Measurements from ENCODE around the gene HGFAC. TPM values are rescaled to one million over a fixed set of nuclear protein-coding genes. Genes with fewer than 3 reads are reported as not detected.

HGFAC gene
- polyA plus RNA-seq, 1 of the 3 experiments (the other 2 are of a cell fraction), result 0.43 TPM

- H3K27ac ChIP-seq (ENCODE audit: low read depth in 2 of 2, low read length in 1 of 2), result no peak overlapping the region
Observed at GRCh38 chr4:3464349-3464905, 22.7 kb downstream of the HGFAC start.

More at GRCh38 chr4:3464349-3464905, 22.7 kb downstream of the HGFAC start:
- no peak overlapping the region for H3K4me3 ChIP-seq (ENCODE audit: low read depth in 2 of 2, low read length in 1 of 2)
- POLR2A ChIA-PET, result no interaction called here
- H3K27me3 ChIP-seq (ENCODE audit: insufficient read depth), result no peaks in the 10 kb centered on the region; the same call in 1 of the 2 replicates
- no peaks in the 10 kb centered on the region; a peak in 1 of 4 replicates for H3K4me1 ChIP-seq (ENCODE audit: control insufficient read depth in 1 of 2, insufficient read depth in 2 of 2, low read depth in 1 of 2, low read length in 1 of 2)
- H4K20me1 ChIP-seq (ENCODE audit: insufficient read depth), result no peaks in the 10 kb centered on the region
- no peaks in the 10 kb centered on the region for H3K9me3 ChIP-seq
- CTCF ChIA-PET, result interaction anchor here (1.0 to 2.0 kb wide), 2 partner anchors 15 to 118 kb away, joined by 3 to 9 read pairs; no protein-coding TSS in a partner anchor
- no peak overlapping the region for H2AFZ ChIP-seq (ENCODE audit: low read depth)
- H3K9me2 ChIP-seq, result no peaks in the 10 kb centered on the region
- no peak overlapping the region for H3K4me2 ChIP-seq
- H3F3A ChIP-seq (replicated peaks; ENCODE audit: insufficient read depth), result peaks cover 7% of the 10 kb centered on the region
- H3K9ac ChIP-seq, result no peak overlapping the region
- TF ChIP-seq ELF1 (IDR thresholded peaks at IDR 0.05), result no peak
- TF ChIP-seq EZH2phosphoT487 (IDR thresholded peaks at IDR 0.05; ENCODE audit: borderline replicate concordance, low read depth), result no peak
- no peak for TF ChIP-seq GABPA (IDR thresholded peaks at IDR 0.05; ENCODE audit: low read depth)
- TF ChIP-seq RAD21 (IDR thresholded peaks at IDR 0.05; ENCODE audit: low read length), result no peak
- TF ChIP-seq YY1 (IDR thresholded peaks at IDR 0.05; ENCODE audit: low read depth), result no peak
- no peak for TF ChIP-seq MEF2A (IDR thresholded peaks at IDR 0.05; ENCODE audit: borderline replicate concordance, low read depth)
- TF ChIP-seq USF2 (IDR thresholded peaks at IDR 0.05; ENCODE audit: borderline replicate concordance, low read depth, low read length), result no peak
- no peak for TF ChIP-seq POLR2AphosphoS5 (IDR thresholded peaks at IDR 0.05; ENCODE audit: low read depth, low read length)
- no peak for TF ChIP-seq RFX5 (IDR thresholded peaks at IDR 0.05; ENCODE audit: low read length)
- no peak for TF ChIP-seq PBX3 (IDR thresholded peaks at IDR 0.05)
- TF ChIP-seq USF1 (IDR thresholded peaks at IDR 0.05; ENCODE audit: borderline replicate concordance, low read depth), result no peak
- no peak for TF ChIP-seq JUND (IDR thresholded peaks at IDR 0.05)
- no peak for TF ChIP-seq TCF12 (IDR thresholded peaks at IDR 0.05)
- no peak for TF ChIP-seq CTCF (IDR thresholded peaks at IDR 0.05)
- no peak for TF ChIP-seq SMC3 (IDR thresholded peaks at IDR 0.05; ENCODE audit: low read depth, low read length)
- TF ChIP-seq TEAD4 (IDR thresholded peaks at IDR 0.05; ENCODE audit: borderline replicate concordance, insufficient read depth), result no peak
- no peak for TF ChIP-seq NFIC (IDR thresholded peaks at IDR 0.05; ENCODE audit: borderline replicate concordance)
- no peak for TF ChIP-seq FOSL2 (IDR thresholded peaks at IDR 0.05; ENCODE audit: borderline replicate concordance, low read depth)
- no peak for TF ChIP-seq CHD2 (IDR thresholded peaks at IDR 0.05; ENCODE audit: low read length, partially characterized antibody)
- H3K36me3 ChIP-seq (replicated peaks in 1 of 2; ENCODE audit: control insufficient read depth in 1 of 2, insufficient read depth in 2 of 2, low read length in 1 of 2), result no peaks in the 10 kb centered on the region
- no peaks in the 10 kb centered on the region for H3K79me2 ChIP-seq (ENCODE audit: insufficient read depth)
- DNase-seq, result no peak
- 78% methylated on average over 11 of the region's 15 CpGs for WGBS (ENCODE audit: low lambda C conversion rate)
